Progenitor cell of endocrine pancreas (in vitro differentiated cells): Measurements from ENCODE around the gene DEFB124. TPM values are rescaled to one million over a fixed set of nuclear protein-coding genes. Genes with fewer than 3 reads are reported as not detected.
"Not testable (repeated sequence)": the region's sequence is repeated elsewhere in the genome, so short reads cannot be mapped to it uniquely, and the experiment has no call there.

Experiments used
- DNase-seq: peaks from one replicate; pipeline ENCODE4 v3.0.0; 2021; ENCODE audit warnings: low spot score; ENCODE audit not compliant: unreplicated experiment
- H3K27ac Mint-ChIP-seq: 2 replicates; pipeline ENCODE4 v1.8.0; 2021; ENCODE audit warnings: mild to moderate bottlenecking, moderate library complexity, mixed read lengths
- H3K27me3 Mint-ChIP-seq: 2 replicates; pipeline ENCODE4 v1.8.0; 2021; ENCODE audit warnings: mixed read lengths
- H3K36me3 Mint-ChIP-seq: 2 replicates; pipeline ENCODE4 v1.8.0; 2022; ENCODE audit warnings: mixed read lengths; ENCODE audit not compliant: insufficient read depth
- H3K4me1 Mint-ChIP-seq: 2 replicates; pipeline ENCODE4 v1.8.0; 2021; ENCODE audit warnings: low read depth, mixed read lengths
- H3K4me3 Mint-ChIP-seq: 2 replicates; pipeline ENCODE4 v1.8.0; 2021; ENCODE audit warnings: low read depth, mild to moderate bottlenecking, moderate library complexity, mixed read lengths
- H3K9me3 Mint-ChIP-seq: 2 replicates; pipeline ENCODE4 v1.8.0; 2021; ENCODE audit warnings: low read depth, mixed read lengths
- CTCF ChIP-seq: fragments of 200-600 bp; sonication (generic); IDR thresholded peaks from one replicate; pipeline ENCODE4 v1.5.0; 2021; ENCODE audit warnings: antibody characterized with exemption, mild to moderate bottlenecking; ENCODE audit not compliant: unreplicated experiment
- long read RNA-seq: library from polyadenylated mRNA; unstranded; transcript quantifications from one replicate; pipeline ENCODE4 v2.0.0, GENCODE V29; 2020
- total RNA-seq: library from RNA; stranded (reverse); gene quantifications from 2 replicates; pipeline ENCODE4 v1.2.1, GENCODE V29; 2021

The DEFB124 gene
- total RNA-seq = not detected in 2 replicates
- long read RNA-seq = 0 reads

GRCh38 chr20:31474758-31475427 is at the start of gene DEFB124, which contains the start of gene REM1:
TSS of gene DEFB124 (minus strand) at chr20:31475127. CDS start at chr20:31473013, 2,114 bp downstream.
TSS of gene REM1 (plus strand) at chr20:31475288. CDS start at chr20:31476446, 1,158 bp downstream.
- Mint-ChIP-seq H3K4me3 (no peak within 1 kb of the TSS), H3K36me3 (peaks cover 6% of the 10 kb centered on the region), H3K27me3 (peaks cover 8% of the 10 kb centered on the region), H3K27ac (no peak within 1 kb of the TSS), H3K9me3 (peaks cover 43% of the 10 kb centered on the region), H3K4me1 (no peaks in the 10 kb centered on the region)
- no peak for DNase-seq
- TF ChIP-seq CTCF = no peak

GRCh38 chr20:31523361-31524283 is 48.7 kb upstream of the DEFB124 start:
- no peak for TF ChIP-seq CTCF
- Mint-ChIP-seq H3K36me3 (peaks cover 19% of the 10 kb centered on the region), H3K4me3 (no peak overlapping the region), H3K4me1 (no peaks in the 10 kb centered on the region), H3K27ac (no peak overlapping the region), H3K9me3 (no peaks in the 10 kb centered on the region), H3K27me3 (no peaks in the 10 kb centered on the region)
- no peak for DNase-seq

GRCh38 chr20:31522731-31523130 is 47.8 kb upstream of the DEFB124 start:
- Mint-ChIP-seq H3K4me1 (no peaks in the 10 kb centered on the region), H3K36me3 (peaks cover 17% of the 10 kb centered on the region), H3K27ac (no peak overlapping the region), H3K27me3 (no peaks in the 10 kb centered on the region), H3K9me3 (no peaks in the 10 kb centered on the region), H3K4me3 (no peak overlapping the region)
- DNase-seq = no peak
- no peak for TF ChIP-seq CTCF

GRCh38 chr20:31521267-31521666 is 46.3 kb upstream of the DEFB124 start:
- not testable (repeated sequence) for H3K4me1 Mint-ChIP-seq, DNase-seq, H3K4me3 Mint-ChIP-seq, H3K9me3 Mint-ChIP-seq, H3K27me3 Mint-ChIP-seq, H3K36me3 Mint-ChIP-seq, H3K27ac Mint-ChIP-seq

- H3K4me3 Mint-ChIP-seq = no peak overlapping the region
- no peaks in the 10 kb centered on the region for H3K9me3 Mint-ChIP-seq
- peaks cover 4% of the 10 kb centered on the region for H3K36me3 Mint-ChIP-seq
- no peak overlapping the region for H3K27ac Mint-ChIP-seq
- TF ChIP-seq CTCF = peak; percentile 25
- H3K4me1 Mint-ChIP-seq = no peaks in the 10 kb centered on the region
- DNase-seq = peak; percentile 30
- no peaks in the 10 kb centered on the region for H3K27me3 Mint-ChIP-seq
These were observed 42.4 kb upstream of the DEFB124 start for GRCh38 chr20:31517373-31517772.
